IPS DF 4.7 (cell line): ENCODE results near the gene PCDHGB5.
"Not testable (repeated sequence)": the region's sequence is repeated elsewhere in the genome, so short reads cannot be mapped to it uniquely, and the experiment has no call there.

Experiments
- DNase-seq: peaks from one replicate; pipeline ENCODE4 v3.0.0-alpha.2; 2013; ENCODE audit warnings: low spot score; ENCODE audit errors: extremely low read depth

PCDHGB5 gene

DNA sequence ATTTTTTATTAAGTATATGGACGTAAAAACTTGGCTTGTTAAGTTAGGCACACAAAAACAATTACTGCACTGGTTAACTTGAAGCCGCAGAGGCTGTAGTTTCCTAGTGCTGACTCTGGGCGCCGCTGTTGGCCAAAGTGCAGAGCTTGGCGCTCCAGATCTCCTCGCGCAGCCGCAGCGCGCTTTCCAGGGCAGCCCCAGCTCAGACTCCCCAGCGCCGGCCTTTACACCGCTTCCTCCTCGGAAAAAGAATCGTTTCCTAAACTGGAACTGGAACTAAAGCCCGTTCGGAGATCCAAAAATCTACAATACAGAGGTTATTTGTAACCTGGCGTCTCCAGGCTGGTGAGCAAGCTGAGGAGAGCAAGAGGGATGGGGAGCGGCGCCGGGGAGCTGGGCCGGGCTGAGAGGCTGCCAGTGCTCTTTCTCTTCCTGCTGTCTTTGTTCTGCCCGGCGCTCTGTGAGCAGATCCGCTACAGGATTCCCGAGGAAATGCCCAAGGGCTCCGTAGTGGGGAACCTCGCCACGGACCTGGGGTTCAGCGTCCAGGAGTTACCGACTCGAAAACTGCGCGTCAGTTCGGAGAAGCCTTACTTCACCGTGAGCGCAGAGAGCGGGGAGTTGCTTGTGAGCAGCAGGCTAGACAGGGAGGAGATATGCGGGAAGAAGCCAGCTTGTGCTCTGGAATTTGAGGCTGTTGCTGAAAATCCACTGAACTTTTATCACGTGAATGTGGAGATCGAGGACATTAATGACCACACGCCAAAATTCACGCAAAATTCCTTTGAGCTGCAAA, at the start of gene PCDHGB5:
PCDHGB5 (plus strand) TSS at position 192 of the 796 bp plus-strand sequence; CDS start at position 373, 181 bp downstream.
- DNase-seq, result not testable (repeated sequence)

DNA sequence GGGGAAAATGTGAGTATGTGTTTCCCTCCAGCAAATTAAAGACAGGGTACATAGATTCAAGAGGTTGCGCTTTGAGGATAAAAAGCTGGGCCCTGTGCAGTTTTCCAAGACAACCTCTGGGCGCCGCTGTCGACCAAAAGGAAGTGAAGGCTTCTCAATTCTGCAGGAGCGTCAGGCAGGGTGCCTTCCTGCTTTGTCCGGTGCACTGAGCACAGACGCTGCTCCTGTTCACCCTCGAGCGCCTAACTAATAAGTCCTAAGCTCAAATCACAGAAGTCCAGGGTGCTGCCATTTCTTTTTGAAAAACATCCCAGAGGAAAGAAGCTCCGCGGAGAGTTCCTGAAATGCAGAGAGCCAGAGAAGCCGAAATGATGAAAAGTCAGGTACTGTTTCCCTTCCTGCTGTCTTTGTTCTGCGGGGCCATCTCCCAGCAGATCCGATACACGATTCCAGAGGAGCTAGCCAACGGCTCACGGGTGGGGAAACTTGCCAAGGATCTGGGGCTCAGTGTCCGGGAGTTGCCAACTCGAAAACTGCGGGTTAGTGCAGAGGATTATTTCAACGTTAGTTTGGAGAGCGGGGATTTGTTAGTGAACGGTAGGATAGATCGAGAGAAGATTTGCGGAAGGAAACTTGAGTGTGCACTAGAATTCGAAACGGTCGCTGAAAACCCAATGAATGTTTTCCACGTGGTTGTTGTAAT, 47.7 kb upstream of the PCDHGB5 start, which contains the start of gene PCDHGB1:
PCDHGB1 (plus strand) TSS at position 183 of the 703 bp plus-strand sequence; CDS start at position 345, 162 bp downstream.
- no peak for DNase-seq

DNA sequence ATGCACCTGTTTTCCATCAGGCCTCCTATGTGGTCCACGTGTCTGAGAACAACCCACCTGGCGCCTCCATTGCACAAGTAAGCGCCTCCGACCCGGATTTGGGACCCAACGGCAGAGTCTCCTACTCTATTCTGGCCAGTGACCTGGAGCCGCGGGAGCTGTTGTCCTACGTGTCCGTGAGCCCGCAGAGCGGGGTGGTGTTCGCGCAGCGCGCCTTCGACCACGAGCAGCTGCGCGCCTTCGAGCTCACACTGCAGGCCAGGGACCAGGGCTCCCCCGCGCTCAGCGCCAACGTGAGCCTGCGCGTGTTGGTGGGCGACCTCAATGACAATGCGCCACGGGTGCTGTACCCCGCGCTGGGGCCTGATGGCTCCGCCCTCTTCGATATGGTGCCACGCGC, 46.2 kb upstream of the PCDHGB5 start:
- DNase-seq, result no peak

DNA sequence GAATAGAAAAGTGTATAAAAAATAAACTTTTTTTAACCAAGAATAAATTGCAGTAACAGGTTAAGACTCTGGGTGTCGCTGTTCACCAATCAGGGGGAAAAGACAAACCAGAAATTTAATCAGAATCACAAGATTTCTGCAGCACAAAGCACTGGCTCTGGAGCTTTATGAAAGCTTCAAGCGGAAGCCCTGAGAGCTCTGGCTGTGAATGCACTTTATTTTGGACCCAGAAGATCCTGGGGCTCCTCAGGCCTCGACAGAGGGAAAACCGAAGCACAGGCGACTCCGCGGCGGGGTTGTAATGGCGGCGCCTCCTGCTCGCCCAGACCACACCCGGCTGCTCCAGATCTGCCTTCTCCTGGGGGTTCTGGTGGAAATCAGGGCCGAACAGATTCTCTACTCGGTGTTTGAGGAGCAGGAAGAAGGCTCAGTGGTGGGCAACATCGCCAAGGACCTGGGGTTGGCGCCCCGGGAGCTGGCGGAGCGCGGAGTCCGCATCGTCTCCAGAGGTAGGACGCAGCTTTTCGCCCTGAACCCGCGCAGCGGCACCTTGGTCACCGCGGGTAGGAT, 42.8 kb upstream of the PCDHGB5 start, which contains the start of gene PCDHGA4:
PCDHGA4 (plus strand) TSS at position 122 of the 570 bp plus-strand sequence; CDS start at position 209, 87 bp downstream.
- DNase-seq, result no peak

DNA sequence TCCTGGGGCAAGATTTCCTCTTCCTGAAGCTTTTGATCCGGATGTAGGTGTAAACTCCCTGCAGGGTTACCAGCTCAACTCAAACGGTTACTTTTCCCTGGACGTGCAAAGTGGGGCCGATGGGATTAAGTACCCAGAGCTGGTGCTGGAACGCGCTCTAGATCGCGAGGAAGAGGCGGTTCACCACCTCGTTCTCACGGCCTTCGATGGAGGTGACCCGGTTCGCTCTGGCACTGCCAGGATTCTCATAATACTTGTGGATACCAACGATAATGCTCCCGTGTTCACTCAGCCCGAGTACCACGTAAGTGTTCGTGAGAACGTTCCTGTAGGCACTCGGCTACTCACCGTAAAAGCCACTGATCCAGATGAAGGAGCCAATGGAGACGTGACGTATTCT, 42.1 kb upstream of the PCDHGB5 start:
- no peak for DNase-seq

DNA sequence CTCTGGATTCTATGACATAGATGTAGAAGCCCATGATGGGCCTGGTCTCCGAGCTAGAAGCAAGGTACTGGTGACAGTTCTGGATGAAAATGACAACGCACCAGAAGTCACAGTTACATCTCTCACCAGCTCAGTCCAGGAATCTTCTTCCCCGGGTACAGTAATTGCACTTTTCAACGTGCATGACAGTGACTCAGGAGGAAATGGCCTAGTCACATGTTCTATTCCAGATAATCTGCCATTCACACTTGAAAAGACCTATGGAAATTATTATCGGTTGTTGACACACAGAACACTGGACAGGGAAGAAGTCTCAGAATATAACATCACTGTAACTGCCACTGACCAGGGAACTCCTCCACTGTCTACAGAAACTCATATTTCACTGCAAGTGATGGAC, 41.6 kb upstream of the PCDHGB5 start:
- DNase-seq, result no peak

DNA sequence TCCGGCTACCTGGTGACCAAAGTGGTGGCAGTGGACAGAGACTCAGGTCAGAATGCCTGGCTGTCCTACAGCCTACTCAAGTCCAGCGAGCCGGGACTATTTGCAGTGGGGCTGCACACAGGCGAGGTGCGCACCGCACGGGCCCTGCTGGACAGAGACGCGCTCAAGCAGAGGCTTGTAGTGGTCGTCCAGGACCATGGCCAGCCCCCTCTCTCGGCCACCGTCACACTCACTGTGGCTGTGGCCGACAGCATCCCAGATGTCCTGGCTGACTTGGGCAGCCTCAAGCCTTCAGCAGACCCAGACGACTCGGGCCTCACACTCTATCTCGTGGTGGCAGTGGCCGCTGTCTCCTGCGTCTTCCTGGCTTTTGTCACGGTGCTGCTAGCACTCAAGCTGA, 40.8 kb upstream of the PCDHGB5 start:
- DNase-seq, result no peak

DNA sequence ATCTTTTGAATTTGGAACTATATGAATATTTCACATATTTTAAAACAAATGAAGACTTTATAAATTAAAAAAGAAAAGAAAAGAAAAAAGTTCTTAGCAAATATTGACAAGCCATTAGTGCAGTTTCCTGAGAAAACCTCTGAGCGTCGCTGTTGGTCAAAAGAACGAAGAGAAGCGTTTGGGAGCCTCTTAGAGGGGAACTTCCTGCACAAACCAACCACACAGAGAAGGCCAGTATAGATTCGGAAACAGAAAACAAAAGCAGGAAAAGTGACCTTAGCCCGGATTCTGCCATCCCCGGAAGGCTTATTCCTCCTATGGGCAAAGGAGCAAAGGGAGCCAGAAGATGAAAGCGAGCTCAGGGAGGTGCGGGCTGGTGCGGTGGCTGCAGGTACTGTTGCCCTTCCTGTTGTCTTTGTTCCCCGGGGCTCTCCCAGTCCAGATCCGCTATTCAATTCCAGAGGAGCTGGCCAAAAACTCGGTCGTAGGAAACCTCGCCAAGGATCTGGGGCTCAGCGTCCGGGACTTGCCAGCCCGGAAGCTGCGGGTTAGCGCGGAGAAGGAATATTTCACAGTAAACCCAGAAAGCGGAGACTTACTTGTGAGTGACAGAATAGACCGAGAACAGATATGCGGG, 37.8 kb upstream of the PCDHGB5 start, which contains the start of gene PCDHGB2:
PCDHGB2 (plus strand) TSS at position 205 of the 637 bp plus-strand sequence; CDS start at position 347, 142 bp downstream.
- no peak for DNase-seq

DNA sequence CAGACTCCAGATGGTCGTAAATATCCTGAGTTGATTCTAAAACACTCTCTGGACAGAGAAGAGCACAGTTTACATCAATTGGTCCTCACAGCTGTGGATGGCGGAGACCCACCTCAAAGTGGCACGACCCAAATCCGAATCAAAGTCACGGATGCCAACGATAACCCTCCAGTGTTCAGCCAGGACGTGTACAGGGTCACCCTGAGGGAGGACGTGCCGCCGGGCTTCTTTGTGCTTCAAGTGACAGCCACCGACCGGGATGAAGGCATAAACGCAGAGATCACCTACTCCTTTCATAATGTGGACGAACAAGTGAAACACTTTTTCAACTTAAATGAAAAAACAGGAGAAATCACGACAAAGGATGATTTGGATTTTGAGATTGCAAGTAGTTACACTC, 37.1 kb upstream of the PCDHGB5 start:
- DNase-seq, result no peak

DNA sequence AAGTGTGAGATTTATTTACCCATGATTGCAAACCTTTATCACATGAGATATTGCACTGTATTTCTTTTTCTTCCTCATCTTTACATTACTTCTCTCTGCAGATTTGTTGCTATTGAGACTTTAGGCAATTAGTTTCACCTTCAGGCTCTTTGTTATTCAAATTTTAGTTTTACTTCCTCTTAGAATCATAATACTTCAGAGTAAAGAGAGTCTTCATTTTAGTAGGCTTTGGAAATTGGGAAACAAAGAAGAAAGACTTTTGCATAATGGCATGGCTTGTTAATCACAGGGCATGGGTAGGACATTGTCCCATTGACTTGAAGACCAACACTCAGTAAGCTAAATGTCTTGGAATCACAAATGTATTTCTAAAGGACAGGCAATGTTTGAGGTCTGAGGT, 35.0 kb upstream of the PCDHGB5 start:
- DNase-seq, result no peak

DNA sequence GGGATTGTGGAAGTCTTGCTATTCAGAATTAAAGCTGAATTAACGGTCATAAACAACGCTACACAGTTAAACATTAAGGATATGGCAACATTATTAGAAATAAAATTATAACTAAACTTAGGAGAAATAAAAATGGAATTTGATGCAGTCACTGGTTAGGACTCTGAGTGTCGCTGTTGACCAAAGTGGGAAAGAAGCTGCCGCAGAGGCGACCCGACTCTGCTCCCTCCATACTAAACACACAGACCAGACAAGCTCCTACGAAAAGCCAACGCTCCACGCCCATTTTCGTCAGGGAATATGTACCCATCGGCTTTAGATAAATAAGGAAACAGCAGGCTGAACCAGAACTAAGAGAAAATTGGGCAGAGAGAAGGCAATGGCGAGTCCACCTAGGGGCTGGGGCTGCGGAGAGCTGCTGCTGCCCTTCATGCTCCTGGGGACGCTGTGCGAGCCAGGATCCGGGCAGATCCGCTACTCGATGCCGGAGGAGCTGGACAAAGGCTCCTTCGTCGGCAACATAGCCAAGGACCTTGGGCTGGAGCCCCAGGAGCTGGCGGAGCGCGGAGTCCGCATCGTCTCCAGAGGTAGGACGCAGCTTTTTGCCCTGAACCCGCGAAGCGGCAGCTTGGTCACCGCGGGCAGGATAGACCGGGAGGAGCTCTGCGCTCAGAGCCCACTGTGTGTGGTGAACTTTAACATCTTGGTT, 33.6 kb upstream of the PCDHGB5 start, which contains the start of gene PCDHGA5:
PCDHGA5 (plus strand) TSS at position 211 of the 709 bp plus-strand sequence; CDS start at position 380, 169 bp downstream.
- no peak for DNase-seq

DNA sequence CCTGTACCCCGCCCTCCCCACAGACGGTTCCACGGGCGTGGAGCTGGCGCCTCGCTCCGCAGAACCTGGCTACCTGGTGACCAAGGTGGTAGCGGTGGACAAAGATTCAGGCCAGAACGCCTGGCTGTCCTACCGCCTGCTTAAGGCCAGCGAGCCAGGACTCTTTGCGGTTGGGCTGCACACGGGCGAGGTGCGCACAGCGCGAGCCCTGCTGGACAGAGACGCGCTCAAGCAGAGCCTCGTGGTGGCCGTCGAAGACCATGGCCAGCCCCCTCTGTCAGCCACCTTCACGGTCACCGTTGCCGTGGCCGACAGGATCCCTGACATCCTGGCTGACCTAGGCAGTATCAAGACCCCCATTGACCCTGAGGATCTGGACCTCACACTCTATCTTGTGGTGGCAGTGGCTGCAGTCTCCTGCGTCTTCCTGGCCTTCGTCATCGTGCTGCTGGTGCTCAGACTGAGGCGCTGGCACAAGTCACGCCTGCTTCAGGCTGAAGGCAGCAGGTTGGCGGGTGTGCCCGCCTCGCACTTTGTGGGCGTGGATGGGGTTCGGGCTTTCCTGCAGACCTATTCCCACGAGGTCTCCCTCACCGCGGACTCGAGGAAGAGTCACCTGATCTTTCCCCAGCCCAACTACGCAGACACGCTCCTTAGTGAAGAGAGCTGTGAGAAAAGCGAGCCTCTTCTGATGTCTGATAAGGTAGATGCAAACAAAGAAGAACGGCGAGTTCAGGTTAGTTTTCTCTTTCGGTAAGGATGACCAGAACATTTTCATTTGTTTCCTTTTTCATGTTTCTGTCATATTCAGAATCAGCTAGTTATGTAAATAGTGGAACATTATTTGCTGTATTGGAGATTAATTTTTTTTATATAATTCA, 31.5 kb upstream of the PCDHGB5 start:
- DNase-seq, result no peak

DNA sequence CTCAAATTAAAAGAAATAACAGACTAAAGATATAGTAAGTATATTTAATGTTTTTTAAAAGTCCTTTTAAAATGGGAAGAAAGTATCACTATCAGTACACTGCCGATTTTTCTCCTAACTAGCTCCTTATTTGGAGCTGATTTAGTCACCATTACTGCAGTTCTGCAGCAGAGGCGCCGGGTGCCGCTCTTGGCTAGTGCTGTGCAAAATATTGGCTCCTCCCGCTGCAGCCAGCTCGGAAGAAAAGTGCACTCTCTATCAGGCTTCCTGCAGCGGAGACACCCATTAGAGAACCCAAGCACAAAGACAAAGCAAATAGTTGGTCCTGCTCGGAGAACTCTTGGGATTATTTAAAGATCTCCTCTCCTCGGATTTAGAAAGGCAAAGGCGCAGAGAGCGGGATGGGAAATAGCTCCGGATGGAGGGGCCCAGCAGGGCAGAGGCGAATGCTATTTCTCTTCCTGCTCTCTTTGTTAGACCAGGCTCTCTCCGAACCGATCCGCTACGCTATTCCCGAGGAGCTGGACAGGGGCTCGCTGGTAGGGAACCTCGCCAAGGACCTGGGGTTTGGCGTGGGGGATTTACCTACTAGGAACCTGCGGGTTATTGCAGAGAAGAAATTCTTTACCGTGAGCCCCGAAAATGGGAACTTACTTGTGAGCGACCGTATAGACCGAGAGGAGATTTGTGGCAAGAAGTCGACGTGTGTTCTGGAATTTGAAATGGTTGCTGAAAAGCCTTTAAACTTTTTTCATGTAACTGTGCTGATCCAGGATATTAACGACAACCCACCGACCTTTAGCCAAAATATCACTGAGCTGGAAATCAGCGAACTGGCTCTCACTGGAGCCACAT, 27.5 kb upstream of the PCDHGB5 start, which contains the start of gene PCDHGB3:
PCDHGB3 (plus strand) TSS at position 249 of the 855 bp plus-strand sequence; CDS start at position 402, 153 bp downstream.
- no peak for DNase-seq

DNA sequence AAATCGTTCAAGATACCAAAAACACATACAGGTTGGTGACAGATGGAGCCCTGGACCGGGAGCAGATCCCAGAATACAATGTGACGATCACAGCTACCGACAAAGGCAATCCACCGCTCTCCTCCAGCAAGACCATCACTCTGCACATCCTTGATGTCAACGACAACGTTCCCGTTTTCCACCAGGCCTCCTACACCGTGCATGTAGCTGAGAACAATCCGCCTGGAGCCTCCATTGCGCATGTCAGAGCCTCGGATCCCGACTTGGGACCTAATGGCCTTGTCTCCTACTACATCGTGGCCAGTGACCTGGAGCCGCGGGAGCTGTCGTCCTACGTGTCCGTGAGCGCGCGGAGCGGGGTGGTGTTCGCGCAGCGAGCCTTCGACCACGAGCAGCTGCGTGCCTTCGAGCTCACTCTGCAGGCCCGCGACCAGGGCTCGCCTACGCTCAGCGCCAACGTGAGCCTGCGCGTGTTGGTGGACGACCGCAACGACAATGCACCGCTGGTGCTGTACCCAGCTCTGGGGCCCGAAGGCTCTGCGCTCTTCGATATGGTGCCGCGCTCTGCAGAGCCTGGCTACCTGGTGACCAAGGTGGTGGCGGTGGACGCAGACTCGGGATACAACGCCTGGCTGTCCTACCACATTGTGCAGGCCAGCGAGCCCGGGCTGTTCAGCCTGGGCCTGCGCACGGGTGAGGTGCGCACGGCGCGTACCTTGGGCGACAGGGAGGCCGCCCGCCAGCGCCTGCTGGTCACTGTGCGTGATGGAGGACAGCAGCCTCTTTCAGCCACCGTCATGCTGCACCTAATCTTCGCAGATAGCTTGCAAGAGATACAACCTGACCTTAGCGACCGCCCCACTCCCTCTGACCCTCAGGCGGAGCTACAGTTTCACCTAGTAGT, 25.9 kb upstream of the PCDHGB5 start:
- DNase-seq, result no peak

DNA sequence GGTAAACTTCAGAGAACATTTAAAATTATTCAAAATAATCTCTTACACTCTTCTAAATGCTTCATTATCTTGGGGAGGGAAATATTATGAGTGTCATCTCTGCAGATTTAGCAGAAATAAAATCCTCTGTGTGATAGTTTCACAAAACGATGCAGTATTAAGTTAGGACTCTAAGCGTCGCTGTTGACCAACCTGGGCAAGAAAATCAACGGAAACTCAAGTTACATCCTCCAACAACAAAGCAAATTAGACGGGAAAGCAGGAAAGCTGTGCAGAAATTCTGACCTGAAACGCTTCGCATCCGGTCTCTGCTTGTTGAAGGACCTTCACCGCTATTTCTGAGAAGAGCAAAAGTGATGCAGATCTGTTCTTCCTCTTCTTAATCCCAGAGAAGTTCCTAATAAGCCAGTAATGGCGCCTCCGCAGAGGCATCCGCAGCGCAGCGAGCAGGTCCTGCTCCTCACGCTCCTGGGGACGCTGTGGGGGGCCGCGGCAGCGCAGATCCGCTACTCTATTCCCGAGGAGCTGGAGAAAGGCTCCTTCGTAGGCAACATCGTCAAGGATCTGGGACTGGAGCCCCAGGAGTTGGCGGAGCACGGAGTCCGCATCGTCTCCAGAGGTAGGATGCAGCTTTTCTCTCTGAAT, 24.0 kb upstream of the PCDHGB5 start, which contains the start of gene PCDHGA6:
PCDHGA6 (plus strand) TSS at position 219 of the 645 bp plus-strand sequence; CDS start at position 412, 193 bp downstream.
- no peak for DNase-seq

DNA sequence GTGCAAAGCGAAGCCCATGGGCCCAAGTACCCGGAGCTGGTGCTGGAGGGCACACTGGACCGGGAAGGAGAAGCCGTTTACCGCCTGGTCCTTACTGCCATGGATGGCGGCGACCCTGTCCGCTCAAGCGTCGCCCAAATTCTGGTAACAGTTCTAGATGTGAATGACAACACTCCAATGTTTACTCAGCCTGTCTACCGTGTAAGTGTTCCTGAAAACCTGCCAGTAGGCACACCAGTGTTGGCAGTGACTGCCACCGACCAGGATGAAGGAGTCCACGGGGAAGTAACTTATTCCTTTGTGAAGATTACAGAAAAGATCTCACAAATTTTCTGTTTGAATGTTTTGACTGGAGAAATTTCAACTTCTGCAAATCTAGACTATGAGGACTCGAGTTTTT, 23.1 kb upstream of the PCDHGB5 start:
- no peak for DNase-seq
